Measurements from ENCODE around the gene TCF4.

TCF4 gene

GRCh38 chr18:55534547-55534946 is 53.4 kb downstream of the TCF4 start:
- Histone ChIP-seq H3K4me1 (ENCODE audit: insufficient read depth, low read length, poor library complexity, severe bottlenecking) (peaks cover 5% of the 10 kb centered on the region), H3K9me3 (ENCODE audit: insufficient read depth, low read depth, low read length) (no peaks in the 10 kb centered on the region), H3K9ac (ENCODE audit: low read depth, low read length, poor library complexity, severe bottlenecking) (no peak overlapping the region), H3K4me3 (ENCODE audit: low read length, poor library complexity, severe bottlenecking) (no peak overlapping the region), H3K4me2 (ENCODE audit: low read depth, low read length, poor library complexity, severe bottlenecking) (no peak overlapping the region), H3K36me3 (ENCODE audit: insufficient read depth, low read length) (no peaks in the 10 kb centered on the region), H3K9me2 (replicated peaks; ENCODE audit: low read depth, low read length) (no peaks in the 10 kb centered on the region), H3F3A (ENCODE audit: low read depth) (no peaks in the 10 kb centered on the region), H3K79me2 (ENCODE audit: insufficient read depth, low read length) (no peaks in the 10 kb centered on the region; the same call in 1 of the 2 replicates), H2AFZ (ENCODE audit: low read length) (no peak overlapping the region), H4K20me1 (ENCODE audit: insufficient read depth, low read length, poor library complexity, severe bottlenecking) (no peaks in the 10 kb centered on the region), H3K27me3 (ENCODE audit: insufficient read depth, low read length, poor library complexity, severe bottlenecking) (no peaks in the 10 kb centered on the region)
- TF ChIP-seq EZH2phosphoT487 (IDR thresholded peaks at IDR 0.05; ENCODE audit: borderline replicate concordance) (no peak), CTCF (conservative IDR thresholded peaks at IDR 0.05; ENCODE audit: low read length) (no peak)

GRCh38 chr18:55530166-55530565 is 57.8 kb downstream of the TCF4 start:
- no peaks in the 10 kb centered on the region for H3K27me3 ChIP-seq (ENCODE audit: insufficient read depth, low read length, poor library complexity, severe bottlenecking)
- H3K9me3 ChIP-seq (ENCODE audit: insufficient read depth, low read depth, low read length): no peaks in the 10 kb centered on the region
- no peaks in the 10 kb centered on the region for H4K20me1 ChIP-seq (ENCODE audit: insufficient read depth, low read length, poor library complexity, severe bottlenecking)
- H3K9me2 ChIP-seq (replicated peaks; ENCODE audit: low read depth, low read length): no peaks in the 10 kb centered on the region
- H3K4me3 ChIP-seq (ENCODE audit: low read length, poor library complexity, severe bottlenecking): no peak overlapping the region
- peaks cover 3% of the 10 kb centered on the region; the same call in 1 of the 2 replicates for H3K79me2 ChIP-seq (ENCODE audit: insufficient read depth, low read length)
- H3F3A ChIP-seq (ENCODE audit: low read depth): no peaks in the 10 kb centered on the region
- peaks cover 5% of the 10 kb centered on the region for H3K4me1 ChIP-seq (ENCODE audit: insufficient read depth, low read length, poor library complexity, severe bottlenecking)
- no peak overlapping the region for H3K9ac ChIP-seq (ENCODE audit: low read depth, low read length, poor library complexity, severe bottlenecking)
- H3K4me2 ChIP-seq (ENCODE audit: low read depth, low read length, poor library complexity, severe bottlenecking): no peak overlapping the region
- no peak for TF ChIP-seq EZH2phosphoT487 (IDR thresholded peaks at IDR 0.05; ENCODE audit: borderline replicate concordance)
- no peak for TF ChIP-seq CTCF (conservative IDR thresholded peaks at IDR 0.05; ENCODE audit: low read length)
- no peaks in the 10 kb centered on the region for H3K36me3 ChIP-seq (ENCODE audit: insufficient read depth, low read length)
- H2AFZ ChIP-seq (ENCODE audit: low read length): no peak overlapping the region

GRCh38 chr18:55529581-55529980 is 58.4 kb downstream of the TCF4 start:
- Histone ChIP-seq H3K4me3 (ENCODE audit: low read length, poor library complexity, severe bottlenecking) (no peak overlapping the region), H2AFZ (ENCODE audit: low read length) (no peak overlapping the region), H3K9me3 (ENCODE audit: insufficient read depth, low read depth, low read length) (no peaks in the 10 kb centered on the region), H3K4me1 (ENCODE audit: insufficient read depth, low read length, poor library complexity, severe bottlenecking) (peaks cover 5% of the 10 kb centered on the region), H4K20me1 (ENCODE audit: insufficient read depth, low read length, poor library complexity, severe bottlenecking) (no peaks in the 10 kb centered on the region), H3K9me2 (replicated peaks; ENCODE audit: low read depth, low read length) (no peaks in the 10 kb centered on the region), H3K9ac (ENCODE audit: low read depth, low read length, poor library complexity, severe bottlenecking) (no peak overlapping the region), H3K27me3 (ENCODE audit: insufficient read depth, low read length, poor library complexity, severe bottlenecking) (no peaks in the 10 kb centered on the region), H3F3A (ENCODE audit: low read depth) (no peaks in the 10 kb centered on the region), H3K79me2 (ENCODE audit: insufficient read depth, low read length) (peaks cover 3% of the 10 kb centered on the region; the same call in 1 of the 2 replicates), H3K36me3 (ENCODE audit: insufficient read depth, low read length) (no peaks in the 10 kb centered on the region), H3K4me2 (ENCODE audit: low read depth, low read length, poor library complexity, severe bottlenecking) (no peak overlapping the region)
- no peak for TF ChIP-seq EZH2phosphoT487 (IDR thresholded peaks at IDR 0.05; ENCODE audit: borderline replicate concordance)
- no peak for TF ChIP-seq CTCF (conservative IDR thresholded peaks at IDR 0.05; ENCODE audit: low read length)

Measured in Loucy (cell line).